Skeletal muscle tissue (tissue), 4 donors: ENCODE data around the gene TAL1. TPM values are rescaled to one million over a fixed set of nuclear protein-coding genes. Genes with fewer than 3 reads are reported as not detected.

Experiments
- H3K27ac ChIP-seq: one replicate; pipeline ENCODE4 v1.7.0; 2013; ENCODE audit warnings: mild to moderate bottlenecking, low read depth, low read length, inconsistent platforms
- H3K27me3 ChIP-seq, 3 donors: one replicate each; pipeline ENCODE4 v1.7.0; 2013; ENCODE audit warnings: low read length in 3 of 3; ENCODE audit not compliant: control insufficient read depth in 3 of 3, insufficient read depth in 3 of 3
- H3K36me3 ChIP-seq, 3 donors: one replicate each; pipeline ENCODE4 v1.7.0; 2013; ENCODE audit warnings: low read length in 3 of 3; ENCODE audit not compliant: control insufficient read depth in 3 of 3, insufficient read depth in 3 of 3
- H3K4me1 ChIP-seq, 3 donors: one replicate each; pipeline ENCODE4 v1.7.0; 2013; ENCODE audit warnings: low read length in 3 of 3, mild to moderate bottlenecking in 3 of 3; ENCODE audit not compliant: control insufficient read depth in 3 of 3, insufficient read depth in 3 of 3
- H3K4me3 ChIP-seq, 3 donors: one replicate each; pipeline ENCODE4 v1.7.0; 2013; ENCODE audit warnings: low read length in 3 of 3
- H3K9ac ChIP-seq, 3 donors: one replicate each; pipeline ENCODE4 v1.7.0; 2013; ENCODE audit warnings: low read length in 3 of 3, mild to moderate bottlenecking in 3 of 3, moderate library complexity in 2 of 3, low read depth in 1 of 3
- H3K9me3 ChIP-seq, 3 donors: one replicate each; pipeline ENCODE4 v1.7.0; 2013; ENCODE audit warnings: low read length in 3 of 3; ENCODE audit not compliant: control insufficient read depth in 3 of 3
- total RNA-seq: library from RNA; depleted of rRNA; stranded (reverse); fragments of >200 nt; gene quantifications from one replicate; pipeline ENCODE4 v1.2.3, GENCODE V29; 2014
- donor health status: Osteomylitis.

Gene TAL1
- total RNA-seq, 1 donor from 2014 or later = 3.1 TPM

DNA sequence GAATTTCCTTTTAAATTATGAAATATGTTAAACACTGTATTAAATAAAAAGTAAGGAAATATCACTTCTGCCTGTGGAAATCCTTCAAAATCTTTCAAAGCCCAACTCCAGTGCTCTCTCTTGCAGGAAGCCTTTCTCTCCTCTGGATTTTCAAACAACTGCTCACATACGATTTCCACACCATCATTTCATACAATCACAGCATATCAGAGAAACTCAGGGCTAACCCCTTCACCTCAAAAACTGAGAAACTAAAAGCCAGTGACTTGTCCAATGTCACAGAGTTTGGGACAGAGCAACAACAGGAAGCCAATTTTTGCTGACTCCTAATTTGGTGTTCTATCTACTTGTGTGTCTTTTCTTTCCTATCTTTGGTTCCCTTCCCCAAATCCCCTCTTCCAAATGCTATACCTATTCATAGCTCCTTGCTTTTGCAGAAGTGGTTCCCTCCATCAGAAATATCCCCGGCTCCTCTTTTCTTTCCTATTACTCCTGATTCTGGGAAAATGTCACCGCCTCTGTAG, 12.4 kb upstream of the TAL1 start:
- Histone ChIP-seq H3K9ac (no peak overlapping the region), H3K9me3 (no peaks in the 10 kb centered on the region), H3K27me3 (peaks cover 3 to 11% (median 10%) of the 10 kb centered on the region in 3 donors), H3K27ac (no peak overlapping the region), H3K4me1 (peaks cover 0 to 2% (median 2%) of the 10 kb centered on the region in 3 donors), H3K36me3 (no peaks in the 10 kb centered on the region), H3K4me3 (no peak overlapping the region)

DNA sequence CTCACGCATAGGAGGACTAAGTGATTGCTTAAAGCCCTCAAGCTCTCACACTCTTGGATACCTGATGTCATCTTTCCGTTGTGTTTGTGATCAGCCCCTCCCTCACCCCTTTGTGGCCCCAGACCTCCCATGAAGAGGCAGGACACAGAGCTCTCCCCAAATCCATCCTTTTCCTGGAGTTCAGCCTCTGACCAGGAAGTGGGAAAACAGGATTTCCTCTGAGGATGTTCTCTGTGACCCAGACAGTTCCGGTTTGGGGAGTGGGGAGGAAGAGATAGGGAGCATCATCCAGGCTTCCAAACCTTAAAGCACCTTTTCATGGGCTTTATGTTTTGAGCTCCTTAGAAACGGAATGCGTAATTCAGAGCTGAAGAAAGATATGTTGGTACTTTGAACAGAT, 11.9 kb upstream of the TAL1 start:
- H3K4me1 ChIP-seq = peaks cover 0 to 2% (median 2%) of the 10 kb centered on the region in 3 donors
- no peaks in the 10 kb centered on the region for H3K36me3 ChIP-seq
- H3K9ac ChIP-seq = no peak overlapping the region
- H3K27me3 ChIP-seq = peaks cover 3 to 11% (median 10%) of the 10 kb centered on the region in 3 donors
- H3K27ac ChIP-seq = no peak overlapping the region
- no peaks in the 10 kb centered on the region for H3K9me3 ChIP-seq
- no peak overlapping the region for H3K4me3 ChIP-seq

DNA sequence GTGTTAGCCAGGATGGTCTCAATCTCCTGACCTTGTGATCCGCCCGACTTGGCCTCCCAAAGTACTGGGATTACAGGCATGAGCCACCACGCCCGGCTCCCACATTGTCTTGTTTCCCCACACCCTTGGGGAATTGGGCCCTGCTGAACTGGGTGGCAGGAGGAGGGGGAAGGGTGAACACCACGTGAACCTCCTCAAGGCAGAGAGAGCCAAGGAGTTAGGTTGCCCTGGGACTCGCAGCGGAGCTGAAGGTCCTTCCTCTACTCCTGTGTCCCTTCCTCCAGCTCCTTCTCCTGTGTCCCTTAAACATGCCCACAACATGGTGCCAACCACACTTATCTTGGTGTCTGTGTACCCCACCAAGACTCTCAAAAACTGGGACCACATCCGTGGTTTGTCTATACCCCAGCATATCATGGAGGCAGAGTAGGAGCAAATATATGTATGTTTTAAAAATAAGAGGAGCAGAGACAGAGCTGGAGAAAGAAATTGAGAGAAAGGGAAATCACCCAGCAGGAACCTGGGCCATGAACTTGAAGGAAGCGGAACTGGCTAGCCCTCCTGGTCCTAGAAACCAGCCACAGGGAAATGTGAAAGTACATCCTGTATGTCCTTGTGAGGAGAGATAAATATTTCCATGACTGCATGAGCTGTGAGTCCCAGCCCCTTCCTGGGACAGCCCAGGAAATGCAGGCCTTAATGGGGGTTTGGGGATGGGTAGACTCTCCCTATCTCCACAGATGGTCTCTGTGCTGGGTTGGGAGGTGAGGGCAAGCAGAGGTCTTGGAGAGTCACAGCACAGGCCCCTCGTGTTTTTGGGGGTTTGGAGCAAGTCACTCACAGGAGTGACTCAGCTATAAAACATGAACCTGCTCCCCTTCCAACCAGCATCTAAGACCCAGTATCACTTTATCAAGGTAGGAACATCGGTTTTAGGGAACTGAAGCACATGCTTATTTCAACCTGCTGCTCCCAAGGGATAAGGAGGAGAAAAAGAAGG, 9.4 kb upstream of the TAL1 start:
- Histone ChIP-seq H3K4me1 (peaks cover 0 to 2% (median 2%) of the 10 kb centered on the region in 3 donors), H3K9ac (no peak overlapping the region), H3K27ac (no peak overlapping the region), H3K36me3 (no peaks in the 10 kb centered on the region), H3K4me3 (no peak overlapping the region), H3K9me3 (no peaks in the 10 kb centered on the region), H3K27me3 (peaks cover 6 to 11% (median 10%) of the 10 kb centered on the region in 3 donors)

DNA sequence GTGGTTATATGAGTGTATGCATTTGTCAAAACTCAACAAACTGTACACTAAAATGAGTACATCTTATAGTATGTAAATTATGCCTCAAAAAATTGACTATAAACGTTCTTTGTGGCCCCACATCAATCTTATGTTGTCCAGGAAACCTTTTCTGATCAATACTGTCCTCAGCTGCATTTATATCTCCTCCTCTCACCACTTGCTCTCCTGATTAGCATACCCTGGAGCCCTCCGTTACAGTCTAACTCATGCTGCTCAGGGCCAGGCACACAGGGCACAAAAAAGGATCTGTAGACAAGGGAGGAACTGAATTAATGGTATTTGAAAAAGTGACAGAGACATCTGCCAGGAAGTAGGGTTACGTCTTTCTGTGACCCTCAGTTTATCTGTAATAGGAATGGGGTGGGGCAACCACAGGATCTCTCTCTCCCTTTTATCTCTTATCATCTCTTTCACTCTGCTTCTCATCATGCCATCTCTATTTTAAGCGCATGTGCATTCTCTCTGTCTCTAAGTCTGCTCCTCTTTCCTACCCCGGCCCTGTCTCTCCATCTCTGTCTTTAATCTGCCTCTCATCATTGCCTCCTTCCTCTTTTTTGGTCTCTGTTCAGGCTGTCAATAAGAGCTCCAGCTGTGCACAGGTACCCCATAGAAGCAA, 7.0 kb upstream of the TAL1 start:
- H3K4me1 ChIP-seq = peaks cover 0 to 6% (median 2%) of the 10 kb centered on the region in 3 donors
- H3K27me3 ChIP-seq = peaks cover 13 to 19% (median 14%) of the 10 kb centered on the region in 3 donors
- no peak overlapping the region for H3K4me3 ChIP-seq

DNA sequence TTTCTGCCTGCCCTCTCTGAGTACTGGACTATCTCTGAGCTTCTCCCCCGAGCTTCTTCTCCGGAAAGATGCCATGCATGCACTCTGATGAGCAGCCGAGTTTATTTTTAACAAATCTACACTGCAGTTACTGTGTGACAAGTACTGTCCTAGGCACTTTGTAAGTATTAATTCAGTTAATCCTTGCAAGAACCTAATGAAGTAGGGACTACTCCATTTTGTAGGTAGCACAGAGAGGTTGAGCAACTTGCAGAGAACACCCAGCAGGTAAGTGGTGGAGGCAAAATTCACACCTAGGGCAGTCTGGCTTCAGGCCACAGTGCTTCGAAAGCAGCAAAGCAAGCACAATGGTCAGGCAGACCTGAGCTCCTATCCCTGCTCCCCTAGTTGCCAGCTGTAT, 3.8 kb upstream of the TAL1 start:
- Histone ChIP-seq H3K9ac (peak overlapping the region in 1 of 3 donors; percentile 16), H3K4me3 (no peak overlapping the region), H3K27me3 (peaks cover 31 to 44% (median 34%) of the 10 kb centered on the region in 3 donors), H3K36me3 (no peaks in the 10 kb centered on the region), H3K4me1 (peaks cover 6 to 13% (median 9%) of the 10 kb centered on the region in 3 donors), H3K27ac (no peak overlapping the region), H3K9me3 (no peaks in the 10 kb centered on the region)

More for the DNA sequence above, 7.0 kb upstream of the TAL1 start:
- Histone ChIP-seq H3K9me3 (no peaks in the 10 kb centered on the region), H3K9ac (no peak overlapping the region), H3K36me3 (no peaks in the 10 kb centered on the region), H3K27ac (no peak overlapping the region)

DNA sequence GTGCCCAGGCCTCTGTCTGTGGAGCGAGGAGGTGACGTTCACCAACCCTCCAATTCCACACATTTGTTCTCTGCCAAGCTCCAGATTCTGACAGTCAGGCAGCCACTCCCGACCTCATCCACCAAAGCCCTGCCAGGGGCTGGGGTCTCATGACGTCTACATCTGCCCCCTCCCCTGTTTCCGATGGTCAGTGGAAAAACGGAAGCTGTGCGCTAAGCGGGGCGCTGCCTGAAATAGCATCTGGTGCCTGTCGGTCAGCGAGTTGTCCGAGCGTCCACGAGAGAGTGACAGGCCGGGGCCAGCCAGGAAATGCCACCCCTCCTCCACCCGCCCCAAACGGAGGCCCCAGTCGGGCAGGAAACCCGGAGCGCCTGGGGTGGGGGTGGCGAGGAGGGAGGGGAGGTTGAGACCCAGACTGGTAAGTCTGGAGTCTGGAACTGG, 3.2 kb upstream of the TAL1 start:
- Histone ChIP-seq H3K9ac (peak overlapping the region in 2 of 3 donors; percentile 16 to 46), H3K27me3 (peaks cover 37 to 50% (median 39%) of the 10 kb centered on the region in 3 donors), H3K4me3 (peak overlapping the region in 2 of 3 donors; percentile 10 to 13), H3K9me3 (no peaks in the 10 kb centered on the region), H3K36me3 (no peaks in the 10 kb centered on the region), H3K27ac (peak overlapping the region; percentile 12), H3K4me1 (peaks cover 6 to 14% (median 9%) of the 10 kb centered on the region in 3 donors)

DNA sequence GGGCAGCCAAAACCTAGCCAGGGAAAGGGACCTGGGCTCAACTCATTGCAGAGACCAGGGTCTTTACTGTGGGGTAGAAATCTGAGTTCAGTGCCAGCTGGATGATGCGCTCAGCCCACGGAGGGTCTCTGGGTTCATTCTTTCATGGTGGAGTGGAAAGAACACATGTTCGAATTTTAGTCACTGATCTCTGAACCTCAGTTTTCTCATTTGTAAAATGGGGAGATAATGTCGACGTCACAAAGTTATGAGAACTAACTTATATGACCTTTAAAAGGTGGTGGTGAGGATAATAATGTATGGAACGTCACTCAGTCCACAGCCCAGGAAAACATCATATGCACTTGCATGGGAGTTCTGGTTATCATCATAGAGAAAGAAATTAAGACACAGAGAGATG, 1.2 kb upstream of the TAL1 start:
- peaks cover 57 to 70% (median 60%) of the 10 kb centered on the region in 3 donors for H3K27me3 ChIP-seq
- no peak overlapping the region for H3K27ac ChIP-seq
- no peaks in the 10 kb centered on the region for H3K36me3 ChIP-seq
- H3K4me3 ChIP-seq = no peak overlapping the region
- peaks cover 6 to 14% (median 9%) of the 10 kb centered on the region in 3 donors for H3K4me1 ChIP-seq
- H3K9me3 ChIP-seq = no peaks in the 10 kb centered on the region
- H3K9ac ChIP-seq = no peak overlapping the region

DNA sequence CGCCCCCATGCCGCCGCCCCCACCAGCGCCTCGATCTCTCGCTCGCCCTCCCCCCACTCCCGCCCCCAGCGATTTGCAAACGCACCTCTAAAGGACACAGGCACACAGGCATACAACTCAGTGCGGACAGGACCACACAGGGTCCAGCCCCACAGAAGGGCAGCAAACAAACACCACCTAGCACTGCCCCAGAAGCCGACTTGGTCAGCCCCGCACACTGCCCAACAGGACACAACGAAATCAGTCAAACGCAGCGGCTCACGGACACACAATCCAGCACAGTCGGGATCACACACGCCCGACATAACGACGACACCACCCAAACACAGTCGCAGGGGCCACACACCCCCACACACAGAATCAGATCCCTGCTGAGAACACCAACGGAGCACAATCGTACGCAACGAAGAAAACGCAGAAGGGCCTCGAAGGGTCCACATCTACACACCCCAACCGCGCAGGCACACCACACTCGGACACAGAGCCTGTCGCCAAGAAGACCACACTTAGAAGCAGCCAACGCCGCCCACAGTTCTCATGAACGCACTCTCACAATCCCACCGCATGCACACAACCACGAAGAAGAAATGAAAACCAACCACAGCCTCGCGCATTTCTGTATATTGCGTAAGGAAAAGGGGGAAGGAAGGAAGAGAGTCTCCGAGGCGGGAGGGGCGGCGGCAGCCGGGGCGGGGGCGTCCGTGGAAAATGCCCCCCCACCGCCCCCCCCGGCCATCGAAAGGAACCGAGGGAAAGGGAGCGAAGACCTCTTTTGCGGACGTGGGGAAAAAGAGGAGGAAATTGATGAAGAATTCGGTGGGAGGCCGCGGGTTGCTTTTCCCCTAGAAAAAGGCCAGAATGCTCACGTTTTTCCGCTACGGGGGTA, 481 bp downstream of the TAL1 start:
- Histone ChIP-seq H3K27me3 (peaks cover 74 to 84% (median 75%) of the 10 kb centered on the region in 3 donors), H3K4me3 (peak overlapping the region; percentile 55 to 76 (median 74)), H3K4me1 (peaks cover 8 to 18% (median 9%) of the 10 kb centered on the region in 3 donors), H3K36me3 (no peaks in the 10 kb centered on the region), H3K27ac (peak overlapping the region; percentile 84), H3K9ac (peak overlapping the region; percentile 59 to 77 (median 62)), H3K9me3 (no peaks in the 10 kb centered on the region)

DNA sequence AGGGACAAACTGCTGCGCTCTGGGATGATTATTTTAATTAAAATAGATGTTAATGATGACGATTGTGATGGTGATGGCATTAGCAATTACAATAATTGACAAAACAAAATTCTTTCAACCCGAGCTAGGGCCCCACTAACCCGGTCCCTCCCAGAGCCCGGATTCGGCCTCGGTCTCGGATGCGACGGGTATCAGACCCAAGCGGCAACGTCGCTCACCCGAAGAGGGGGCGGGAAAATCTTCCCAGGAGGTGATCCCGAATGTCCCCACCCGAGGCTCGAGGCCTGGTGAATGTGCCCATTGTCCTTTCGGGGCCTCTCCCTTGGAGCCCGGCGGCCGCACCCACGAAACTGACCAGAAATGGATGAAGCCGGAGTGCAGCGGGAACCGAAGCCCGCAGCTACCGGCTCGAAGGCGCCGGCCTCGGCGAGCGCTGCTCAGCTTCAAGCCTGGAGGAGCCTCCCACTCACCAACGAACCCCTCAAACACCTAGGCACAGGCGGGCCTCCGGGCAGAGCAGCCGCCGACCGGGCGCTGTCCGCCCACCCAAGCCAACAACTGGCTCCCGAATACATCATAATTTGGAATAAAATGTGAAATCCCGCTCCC, 1.2 kb downstream of the TAL1 start:
- peak overlapping the region; percentile 58 for H3K27ac ChIP-seq
- no peaks in the 10 kb centered on the region for H3K9me3 ChIP-seq
- peaks cover 9 to 19% (median 10%) of the 10 kb centered on the region in 3 donors for H3K4me1 ChIP-seq
- peak overlapping the region; percentile 7 to 62 (median 47) for H3K9ac ChIP-seq
- peaks cover 81 to 88% (median 82%) of the 10 kb centered on the region in 3 donors for H3K27me3 ChIP-seq
- H3K36me3 ChIP-seq = no peaks in the 10 kb centered on the region
- peak overlapping the region; percentile 52 to 76 (median 74) for H3K4me3 ChIP-seq
